ENCODE data around the gene FBN3.

The FBN3 gene

GRCh38 chr19:8088752-8089663 lies 60.4 kb downstream of the FBN3 start:
- DNase-seq, result no peak

GRCh38 chr19:8087876-8088275 lies 61.5 kb downstream of the FBN3 start:
- DNase-seq, result no peak

GRCh38 chr19:8086849-8087248 lies 62.5 kb downstream of the FBN3 start:
- no peak for DNase-seq

GRCh38 chr19:8085598-8086408 lies 63.6 kb downstream of the FBN3 start:
- DNase-seq, result no peak

- no peak for DNase-seq
Observed at GRCh38 chr19:8084152-8084551, 65.2 kb downstream of the FBN3 start.

GRCh38 chr19:8083141-8083540 lies 66.3 kb downstream of the FBN3 start:
- DNase-seq, result no peak

- DNase-seq, result no peak
Observed at GRCh38 chr19:8081569-8082550, 67.5 kb downstream of the FBN3 start.

GRCh38 chr19:8080832-8081231 lies 68.6 kb downstream of the FBN3 start:
- DNase-seq, result no peak

GRCh38 chr19:8079988-8080387 lies 69.4 kb downstream of the FBN3 start:
- no peak for DNase-seq

GRCh38 chr19:8075158-8076074 lies 74.0 kb downstream of the FBN3 start:
- no peak for DNase-seq

GRCh38 chr19:8074501-8074900 lies 74.9 kb downstream of the FBN3 start:
- DNase-seq, result no peak

GRCh38 chr19:8071912-8072311 lies 77.5 kb downstream of the FBN3 start:
- no peak for DNase-seq

GRCh38 chr19:8069096-8069973 lies 80.1 kb downstream of the FBN3 start:
- DNase-seq, result no peak

- no peak for DNase-seq
Observed at GRCh38 chr19:8065875-8066261, 83.5 kb downstream of the FBN3 start.

- no peak for DNase-seq
Observed at GRCh38 chr19:8064911-8065874, 84.2 kb downstream of the FBN3 start.

GRCh38 chr19:8057545-8058270 lies 91.7 kb downstream of the FBN3 start:
- no peak for DNase-seq

- DNase-seq, result no peak
Observed at GRCh38 chr19:8056533-8056932, 92.9 kb downstream of the FBN3 start.

- DNase-seq, result no peak
Observed at GRCh38 chr19:8054169-8054568, 95.2 kb downstream of the FBN3 start.
